Ectodermal cell (in vitro differentiated cells): Measurements from ENCODE around the gene LHX3.

Experiments used
- H3K27ac ChIP-seq: 2 replicates; pipeline ENCODE4 v1.7.0; 2013; ENCODE audit warnings: mild to moderate bottlenecking, low read depth, low read length; ENCODE audit not compliant: insufficient read depth, poor library complexity, severe bottlenecking
- H3K27me3 ChIP-seq: 2 replicates; pipeline ENCODE4 v1.7.0; 2013; ENCODE audit warnings: mild to moderate bottlenecking, low read length; ENCODE audit not compliant: insufficient read depth, control insufficient read depth, poor library complexity, severe bottlenecking
- H3K36me3 ChIP-seq: one replicate; pipeline ENCODE4 v1.7.0; 2013; ENCODE audit warnings: low read length; ENCODE audit not compliant: control insufficient read depth, insufficient read depth
- H3K4me1 ChIP-seq: one replicate; pipeline ENCODE4 v1.7.0; 2013; ENCODE audit warnings: low read length; ENCODE audit not compliant: control insufficient read depth, insufficient read depth
- H3K4me3 ChIP-seq: 2 replicates; pipeline ENCODE4 v1.7.0; 2013; ENCODE audit warnings: low read depth, low read length, control low read depth; ENCODE audit not compliant: insufficient read depth
- H3K9me3 ChIP-seq: 2 replicates; pipeline ENCODE4 v1.7.0; 2013; ENCODE audit warnings: mild to moderate bottlenecking, low read length, moderate library complexity; ENCODE audit not compliant: control insufficient read depth
- whole genome bisulfite sequencing, 2 experiments: methylation state at CpG; one replicate each; pipeline ENCODE4 v1.1.7; 2013; ENCODE audit warnings: missing lambda C conversion rate in 2 of 2; 5-methylcytosine and 5-hydroxymethylcytosine counted together

LHX3 gene

GRCh38 chr9:136199391-136200288 lies 5.3 kb downstream of the LHX3 start:
- Histone ChIP-seq H3K27ac (no peak overlapping the region), H3K36me3 (no peaks in the 10 kb centered on the region), H3K4me3 (no peak overlapping the region), H3K27me3 (peaks cover 100% of the 10 kb centered on the region), H3K9me3 (no peaks in the 10 kb centered on the region), H3K4me1 (no peaks in the 10 kb centered on the region)
- 15% methylated on average over 71 of the region's 71 CpGs for WGBS, 2 experiments

DNA sequence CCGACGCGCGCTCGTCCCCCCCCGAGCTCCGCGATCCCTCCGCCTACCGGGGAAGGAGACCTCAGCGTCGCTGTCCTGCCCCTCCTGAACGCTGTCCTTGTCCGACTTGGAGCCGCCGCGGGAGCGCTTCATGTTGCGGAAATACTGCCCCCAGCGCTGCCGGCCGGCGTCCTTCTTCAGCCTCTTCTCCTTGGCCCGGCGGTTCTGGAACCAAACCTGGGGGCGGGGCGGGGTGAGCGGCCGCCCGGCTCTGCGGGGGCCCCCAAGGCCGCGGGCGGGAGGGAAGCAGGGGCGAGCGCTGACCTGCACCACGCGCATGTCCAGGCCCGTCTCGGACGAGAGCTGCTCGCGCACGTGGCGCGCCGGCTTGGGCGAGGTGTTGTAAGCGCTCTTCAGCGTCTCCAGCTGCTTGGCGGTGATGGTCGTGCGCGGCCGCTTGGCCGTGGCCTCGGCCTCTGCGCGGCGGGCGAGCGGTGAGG lies 6.3 kb downstream of the LHX3 start:
- H3K27ac ChIP-seq: no peak overlapping the region
- H3K4me3 ChIP-seq: no peak overlapping the region
- no peaks in the 10 kb centered on the region for H3K4me1 ChIP-seq
- peaks cover 100% of the 10 kb centered on the region for H3K27me3 ChIP-seq
- H3K9me3 ChIP-seq: no peaks in the 10 kb centered on the region
- 1 to 2% methylated on average over 62 of the region's 62 CpGs for WGBS, 2 experiments
- H3K36me3 ChIP-seq: no peaks in the 10 kb centered on the region

DNA sequence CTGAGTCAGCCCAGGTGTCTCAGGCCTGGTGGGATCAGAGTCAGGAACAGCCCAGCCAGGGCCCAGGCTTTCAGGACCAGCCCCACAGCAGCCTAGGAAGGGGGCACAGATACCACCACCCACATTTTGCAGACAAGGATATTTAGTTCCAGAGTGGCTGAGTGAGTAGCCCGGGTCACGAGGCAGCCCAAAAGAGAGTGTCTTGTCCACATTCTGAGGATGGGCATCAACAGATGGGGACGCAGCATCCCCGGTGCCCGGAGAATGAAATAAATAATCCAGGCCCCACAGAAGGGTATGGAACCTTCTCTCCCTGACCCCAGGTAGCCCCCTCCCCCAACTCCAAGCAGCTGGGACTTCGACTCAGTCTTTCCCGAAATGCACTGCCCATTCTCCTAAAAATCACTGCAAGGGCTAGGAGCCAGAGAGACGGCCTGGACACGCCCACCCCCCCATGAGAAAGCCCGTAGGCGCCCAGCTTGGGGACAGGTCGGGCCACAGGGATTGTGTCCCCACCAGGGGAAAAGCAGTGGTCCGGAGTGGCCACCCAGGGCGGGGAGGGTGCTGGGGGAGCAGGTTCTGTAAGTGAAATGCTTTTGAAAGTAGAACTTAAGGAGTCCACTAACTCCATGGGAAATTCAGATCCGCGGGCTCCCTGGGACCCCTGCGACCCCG lies 6.9 kb downstream of the LHX3 start:
- no peak overlapping the region for H3K4me3 ChIP-seq
- no peaks in the 10 kb centered on the region for H3K9me3 ChIP-seq
- H3K4me1 ChIP-seq: no peaks in the 10 kb centered on the region
- no peak overlapping the region for H3K27ac ChIP-seq
- WGBS, 2 experiments: 17 to 18% methylated on average over 18 of the region's 18 CpGs
- peaks cover 100% of the 10 kb centered on the region for H3K27me3 ChIP-seq
- no peaks in the 10 kb centered on the region for H3K36me3 ChIP-seq

GRCh38 chr9:136197084-136197875 lies 7.6 kb downstream of the LHX3 start:
- Histone ChIP-seq H3K27ac (no peak overlapping the region), H3K36me3 (no peaks in the 10 kb centered on the region), H3K9me3 (no peaks in the 10 kb centered on the region), H3K27me3 (peaks cover 100% of the 10 kb centered on the region), H3K4me3 (no peak overlapping the region), H3K4me1 (no peaks in the 10 kb centered on the region)
- 13% methylated on average over 35 of the region's 35 CpGs for WGBS, 2 experiments

- Histone ChIP-seq H3K4me1 (no peaks in the 10 kb centered on the region), H3K4me3 (no peak overlapping the region), H3K9me3 (no peaks in the 10 kb centered on the region), H3K27ac (no peak overlapping the region), H3K36me3 (no peaks in the 10 kb centered on the region), H3K27me3 (peaks cover 100% of the 10 kb centered on the region)
- WGBS, 2 experiments: 5% methylated on average over 16 of the region's 16 CpGs
Observed at GRCh38 chr9:136196404-136197083, 8.4 kb downstream of the LHX3 start.

DNA sequence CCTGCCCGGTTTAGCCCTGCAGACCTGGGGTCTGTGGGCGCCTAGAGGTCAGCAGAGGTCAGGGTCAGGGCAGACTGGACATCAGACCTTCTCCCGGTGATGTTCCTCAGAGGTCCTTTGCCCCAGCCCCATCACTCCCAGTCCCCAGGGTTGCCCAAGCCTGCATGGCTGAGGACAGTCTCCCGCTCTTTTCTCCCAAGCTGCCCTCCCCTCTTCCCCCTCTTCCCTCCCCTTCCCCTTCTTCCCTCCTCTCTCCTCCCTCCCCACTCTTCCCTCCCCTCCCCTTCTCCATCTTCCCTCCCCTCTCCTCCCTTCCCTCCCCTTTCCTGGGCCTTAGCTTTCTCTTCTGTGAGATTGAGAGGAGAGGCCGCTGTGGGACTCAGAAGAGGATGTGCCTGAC lies 10.4 kb downstream of the LHX3 start:
- H3K27ac ChIP-seq: no peak overlapping the region
- peaks cover 3% of the 10 kb centered on the region for H3K4me1 ChIP-seq
- 8 to 12% methylated on average over 5 of the region's 5 CpGs for WGBS, 2 experiments
- peaks cover 94% of the 10 kb centered on the region for H3K27me3 ChIP-seq
- no peaks in the 10 kb centered on the region for H3K9me3 ChIP-seq
- no peaks in the 10 kb centered on the region for H3K36me3 ChIP-seq
- no peak overlapping the region for H3K4me3 ChIP-seq

DNA sequence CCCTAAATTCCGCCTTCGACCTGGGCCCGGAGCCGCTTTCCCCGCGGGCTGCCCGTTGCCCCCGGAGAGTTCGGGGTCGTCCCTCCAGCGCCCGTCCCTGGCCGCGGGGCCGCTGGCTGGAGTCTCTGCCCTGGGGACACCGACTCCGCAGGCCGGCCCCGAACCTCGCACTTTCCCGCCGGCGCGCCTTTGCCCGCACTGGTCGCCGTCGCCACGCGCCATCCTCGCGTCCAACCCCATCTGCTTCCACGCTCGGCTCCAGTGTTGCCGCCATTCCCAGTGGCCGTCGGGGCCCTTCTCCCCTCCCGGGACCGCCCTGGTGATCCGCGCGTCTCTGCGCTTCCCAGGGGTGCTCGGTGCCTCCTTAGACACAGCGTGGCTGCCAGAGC lies 11.0 kb downstream of the LHX3 start:
- no peak overlapping the region for H3K4me3 ChIP-seq
- no peaks in the 10 kb centered on the region for H3K36me3 ChIP-seq
- peaks cover 88% of the 10 kb centered on the region for H3K27me3 ChIP-seq
- H3K27ac ChIP-seq: no peak overlapping the region
- H3K9me3 ChIP-seq: no peaks in the 10 kb centered on the region
- 2 to 4% methylated on average over 45 of the region's 45 CpGs for WGBS, 2 experiments
- peaks cover 8% of the 10 kb centered on the region for H3K4me1 ChIP-seq

- H3K4me1 ChIP-seq: peaks cover 8% of the 10 kb centered on the region
- no peak overlapping the region for H3K4me3 ChIP-seq
- peaks cover 82% of the 10 kb centered on the region for H3K27me3 ChIP-seq
- WGBS, 2 experiments: 2% methylated on average over 96 of the region's 96 CpGs
- no peak overlapping the region for H3K27ac ChIP-seq
- no peaks in the 10 kb centered on the region for H3K9me3 ChIP-seq
- H3K36me3 ChIP-seq: no peaks in the 10 kb centered on the region
Observed at GRCh38 chr9:136193127-136193890, 11.6 kb downstream of the LHX3 start.
